ENCODE data around the gene SEBOX.
"Not testable (repeated sequence)": the region's sequence is repeated elsewhere in the genome, so short reads cannot be mapped to it uniquely, and the experiment has no call there.

SEBOX gene

DNA sequence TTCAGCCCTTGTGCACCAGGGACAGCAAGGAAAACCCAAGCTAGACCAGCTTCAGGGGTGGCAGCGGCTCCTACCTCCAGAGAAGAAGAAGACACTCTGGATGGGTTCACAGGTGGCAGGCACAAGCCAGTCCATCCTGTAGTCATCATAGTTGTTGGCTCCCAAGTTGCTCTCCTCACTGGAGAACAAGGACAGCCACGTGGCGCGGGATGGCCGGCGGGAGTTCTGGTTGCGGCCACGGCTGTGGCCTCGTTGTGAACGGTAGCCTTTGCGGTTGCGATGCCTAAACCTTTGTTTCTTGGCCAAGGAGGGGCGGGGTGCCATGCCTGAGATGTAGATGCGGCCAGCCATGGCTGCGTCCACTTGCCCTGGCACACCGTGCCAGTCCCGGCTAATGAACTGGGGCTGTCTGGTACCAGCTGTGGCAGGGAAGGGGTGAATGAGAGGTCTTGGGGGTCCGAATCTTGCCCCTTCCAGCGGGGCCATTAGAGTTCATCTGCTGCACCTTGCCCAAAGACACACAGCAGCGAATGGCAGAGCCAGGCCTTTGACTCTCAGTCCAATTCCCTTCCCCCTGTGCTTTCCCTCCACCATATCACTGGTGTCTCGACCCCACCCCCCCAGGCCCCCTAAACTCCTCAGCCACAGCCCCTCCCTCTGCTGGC, 2.8 kb upstream of the SEBOX start:
- no peak for DNase-seq

DNA sequence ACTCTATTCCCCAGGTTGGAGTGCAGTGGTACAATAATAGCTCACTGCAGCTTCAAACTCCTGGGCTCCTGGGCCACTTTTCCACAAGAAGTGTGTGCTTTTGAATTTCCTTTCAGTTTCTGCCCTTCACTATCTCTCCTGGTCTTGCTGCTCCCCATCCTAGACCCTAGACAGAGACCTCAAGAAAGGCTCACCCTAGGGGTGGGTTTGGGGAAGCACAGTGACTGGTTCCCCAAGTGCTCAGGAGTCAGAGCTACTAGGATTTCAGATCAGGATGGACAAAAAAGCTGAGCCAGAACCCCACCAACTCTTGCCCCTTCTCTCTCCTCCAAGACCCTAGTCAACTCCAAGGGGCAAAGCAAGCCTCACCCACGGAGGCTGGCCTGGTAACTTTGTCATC, 1.6 kb upstream of the SEBOX start:
- no peak for DNase-seq

GRCh38 chr17:28365487-28365886, 488 bp upstream of the SEBOX start:
- DNase-seq, result no peak

- DNase-seq, result no peak
Observed at GRCh38 chr17:28363776-28364650, 986 bp downstream of the SEBOX start.

GRCh38 chr17:28363186-28363585, 1.8 kb downstream of the SEBOX start:
- DNase-seq, result no peak

- DNase-seq, result no peak
Observed at GRCh38 chr17:28357901-28358197, 7.2 kb downstream of the SEBOX start.

GRCh38 chr17:28357061-28357900, 7.7 kb downstream of the SEBOX start, which contains the start of gene POLDIP2:
Gene POLDIP2 (minus strand): TSS chr17:28357527. CDS start chr17:28357448, 79 bp downstream.
- peak; percentile 86 to 95 (median 93) for DNase-seq

GRCh38 chr17:28350271-28350670, 14.7 kb downstream of the SEBOX start:
- no peak for DNase-seq

GRCh38 chr17:28348979-28349378, 16.0 kb downstream of the SEBOX start:
- DNase-seq, result no peak

GRCh38 chr17:28347261-28347891, 17.6 kb downstream of the SEBOX start:
- no peak for DNase-seq

DNA sequence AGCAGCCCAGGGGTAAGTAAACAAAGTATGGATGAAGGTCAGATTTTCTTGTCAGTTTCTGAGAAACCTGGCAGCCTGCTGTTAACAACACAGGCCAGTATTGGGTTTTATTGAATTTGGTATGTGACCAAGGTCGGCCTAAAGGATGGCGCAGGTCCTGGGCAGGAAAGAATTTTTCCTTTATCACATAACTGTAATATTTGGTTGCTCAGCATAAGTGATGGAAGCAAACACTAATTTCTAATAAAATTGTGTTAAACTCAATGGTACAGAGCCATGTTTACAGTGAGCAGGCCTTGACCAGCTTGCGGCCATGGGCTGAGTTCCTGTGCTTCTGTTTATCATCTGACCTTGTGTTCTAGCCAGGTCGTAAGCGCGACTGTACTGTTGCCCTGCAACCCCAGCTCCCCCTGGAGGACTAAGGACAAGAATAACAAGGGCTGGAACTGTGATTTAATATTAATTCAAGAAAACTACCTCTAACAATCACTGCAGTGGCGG, 18.2 kb downstream of the SEBOX start:
- no peak for DNase-seq

- DNase-seq, result no peak
Observed at GRCh38 chr17:28346199-28346580, 18.8 kb downstream of the SEBOX start.

DNA sequence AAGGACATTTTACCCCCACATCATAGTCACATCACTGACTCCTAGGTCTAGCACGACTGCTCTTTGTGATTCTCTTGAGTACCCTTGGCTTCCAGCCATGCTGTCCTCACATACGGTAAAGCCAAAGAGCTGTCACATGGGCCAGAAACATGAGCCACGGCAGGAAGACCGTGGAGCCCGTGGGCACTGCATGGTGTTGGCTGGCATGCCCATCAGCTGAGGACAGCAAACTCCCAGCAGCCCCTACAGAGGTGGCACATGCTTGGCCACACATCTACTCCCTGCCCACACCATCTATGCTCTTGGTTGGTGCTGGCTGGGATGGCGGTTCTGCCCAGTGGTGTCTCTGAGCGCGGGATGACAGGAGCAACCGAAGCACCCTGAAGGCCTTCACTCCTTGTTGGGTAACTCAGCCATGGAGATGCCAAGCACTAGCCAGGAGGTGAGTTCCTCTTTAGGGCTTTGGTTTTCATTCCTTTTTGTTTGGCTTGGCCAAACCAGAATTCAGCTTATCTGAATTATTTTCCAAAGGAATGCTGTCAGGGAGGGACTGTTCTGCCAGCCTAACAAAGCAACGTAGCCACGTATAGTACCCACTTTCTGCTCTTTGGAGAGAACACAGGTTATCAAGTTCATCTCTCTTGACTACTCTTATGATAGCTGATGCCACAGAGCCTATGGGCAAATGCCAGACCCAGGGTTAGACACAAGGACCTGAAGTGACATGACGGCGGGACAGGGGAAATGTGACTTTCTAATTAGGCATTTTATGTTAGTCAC, 19.4 kb downstream of the SEBOX start:
- DNase-seq, result no peak

DNA sequence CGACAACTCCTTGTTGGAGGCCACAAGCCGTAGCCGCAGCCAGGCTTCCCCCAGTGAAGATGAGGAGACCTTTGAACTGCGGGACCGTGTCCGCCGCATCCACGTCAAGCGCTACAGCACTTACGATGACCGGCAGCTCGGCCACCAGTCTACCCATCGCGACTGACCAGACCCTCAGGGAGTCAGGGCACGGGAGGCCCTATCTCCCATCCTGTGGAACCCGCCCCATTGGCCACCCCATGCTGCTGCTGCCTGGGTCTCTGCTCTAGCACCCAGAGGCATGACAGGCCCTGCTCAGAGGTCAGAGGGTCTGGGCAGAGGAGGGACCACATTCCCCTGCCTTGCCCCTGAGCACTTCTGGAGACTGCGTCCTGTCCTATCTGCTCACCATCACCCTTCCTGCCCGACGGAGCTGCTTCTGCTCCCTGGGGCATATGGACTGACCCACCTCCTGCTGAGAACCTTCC, 20.5 kb downstream of the SEBOX start:
- DNase-seq, result no peak

DNA sequence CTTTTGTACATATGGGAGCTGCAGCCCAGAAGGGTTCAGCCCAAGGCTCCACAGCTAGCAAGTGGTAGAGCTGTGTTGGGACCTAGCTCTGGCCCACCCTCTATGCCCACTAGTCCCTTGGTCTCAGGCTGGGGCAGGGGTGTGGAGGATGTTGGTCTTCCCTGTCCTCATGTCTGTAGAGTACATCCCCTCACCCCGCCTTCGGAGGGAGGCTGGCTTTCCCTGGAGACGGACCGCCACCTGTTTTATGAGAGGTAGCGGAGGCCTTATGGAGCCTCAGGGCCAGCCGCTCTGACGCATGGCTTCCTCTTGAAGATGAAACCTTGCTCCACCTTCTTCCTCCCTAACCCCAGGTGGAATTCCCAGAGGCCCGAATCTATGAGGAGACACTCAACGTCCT, 21.0 kb downstream of the SEBOX start:
- DNase-seq, result no peak

DNA sequence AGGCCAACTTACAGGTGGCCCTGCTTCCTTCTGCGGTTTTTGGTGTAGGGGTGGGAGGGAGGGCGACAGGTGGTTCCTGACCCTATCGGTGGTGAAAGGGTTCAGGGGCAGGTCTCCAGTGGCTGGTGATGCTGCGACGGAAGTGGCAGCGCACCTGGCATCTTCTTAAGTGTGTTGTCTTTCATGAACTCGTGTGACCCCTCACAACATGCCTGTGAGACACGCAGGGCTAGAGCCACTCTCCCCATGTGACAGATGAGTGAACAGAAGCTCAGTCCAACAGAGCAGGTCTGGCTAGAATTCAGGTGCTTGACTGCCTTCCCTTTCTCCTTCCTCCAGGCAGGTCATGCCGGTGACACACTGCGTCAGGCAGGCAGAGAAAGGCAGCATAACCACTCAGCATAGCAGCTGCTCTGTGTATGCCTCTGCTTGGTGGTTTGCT, 21.5 kb downstream of the SEBOX start:
- no peak for DNase-seq

DNA sequence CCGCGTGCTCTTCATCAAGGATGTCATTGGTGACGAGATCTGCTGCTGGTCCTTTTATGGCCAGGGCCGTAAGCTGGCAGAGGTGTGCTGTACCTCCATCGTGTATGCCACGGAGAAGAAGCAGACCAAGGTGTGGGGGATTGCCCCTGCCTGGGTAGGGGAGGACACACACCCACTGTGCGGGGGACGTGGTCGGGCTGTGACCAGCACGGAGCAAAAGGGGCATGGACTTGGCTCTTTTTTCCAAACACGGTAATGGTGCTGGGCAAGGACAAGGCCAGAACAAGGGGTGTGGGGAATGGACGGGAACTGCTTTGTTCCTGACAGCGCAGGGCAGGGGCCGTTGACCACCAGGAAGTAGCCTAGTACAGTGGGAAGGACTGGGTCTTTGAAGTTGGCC, 22.7 kb downstream of the SEBOX start:
- no peak for DNase-seq

DNA sequence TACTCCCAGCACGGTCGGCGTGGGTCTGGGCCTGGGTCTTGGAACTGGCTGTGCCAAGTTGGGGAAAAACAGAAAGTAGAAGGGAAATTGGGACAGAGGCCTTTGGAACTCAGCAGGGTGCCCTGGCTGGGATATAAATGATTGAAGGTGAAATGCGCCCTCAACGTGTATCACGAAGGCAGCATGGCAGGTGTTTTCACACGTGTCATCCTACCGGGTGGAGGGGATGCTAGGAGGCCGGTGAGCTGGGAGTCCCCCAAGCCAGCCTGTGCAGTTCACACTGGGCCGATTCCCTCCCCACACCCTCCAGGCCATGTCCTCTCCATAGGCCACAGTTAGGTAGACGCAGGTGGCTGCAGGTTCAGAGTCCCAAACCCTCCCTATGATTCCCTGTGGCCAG, 23.5 kb downstream of the SEBOX start:
- no peak for DNase-seq

- DNase-seq, result no peak
Observed at GRCh38 chr17:28340374-28340773, 24.6 kb downstream of the SEBOX start.

DNA sequence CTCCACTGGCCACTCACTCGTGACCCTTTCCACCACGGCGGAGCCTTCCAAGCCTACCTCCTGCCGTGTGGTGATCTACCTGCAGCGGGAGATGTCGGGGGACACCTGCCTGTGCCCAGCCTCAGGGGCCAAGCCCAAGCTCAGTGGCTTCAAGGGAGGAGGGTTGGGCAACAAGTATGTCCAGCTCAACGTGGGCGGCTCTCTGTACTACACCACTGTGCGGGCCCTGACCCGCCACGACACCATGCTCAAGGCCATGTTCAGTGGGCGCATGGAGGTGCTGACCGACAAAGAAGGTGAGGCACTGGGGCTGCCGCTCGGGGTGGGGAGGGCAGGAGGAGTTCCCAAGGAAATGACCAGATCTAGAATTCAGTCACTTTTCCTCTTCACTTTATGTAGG, 25.6 kb downstream of the SEBOX start:
- DNase-seq, result no peak

DNA sequence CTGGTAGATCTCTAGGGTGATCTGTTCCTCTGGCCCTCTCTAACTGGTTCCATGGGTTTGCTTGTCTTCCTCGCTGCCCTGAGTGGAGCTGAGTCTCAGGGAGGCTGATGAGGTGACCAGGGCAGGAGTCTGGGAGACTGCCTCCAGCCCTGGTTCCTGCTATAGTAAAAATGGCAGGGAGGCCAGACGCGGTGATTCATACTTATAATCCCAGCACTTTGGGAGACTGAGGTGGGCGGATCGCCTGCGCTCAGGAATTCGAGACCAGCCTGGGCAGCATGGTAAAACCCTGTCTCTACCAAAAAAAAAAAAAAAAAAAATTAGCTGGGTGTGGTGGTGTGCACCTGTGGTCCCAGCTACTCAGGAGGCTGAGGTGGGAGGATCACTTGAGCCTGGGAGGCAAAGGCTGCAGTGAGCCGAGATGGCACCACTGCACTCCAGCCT, 26.2 kb downstream of the SEBOX start:
- DNase-seq, result not testable (repeated sequence)

Measured in activated naive CD4-positive, alpha-beta T cell (primary cell).